ENCODE results near the gene MPV17L2. TPM values are rescaled to one million over a fixed set of nuclear protein-coding genes. Genes with fewer than 3 reads are reported as not detected.

Gene MPV17L2
- total and polyA plus RNA-seq, 8 donors = 4.9 to 14.8 (median 7.3) TPM

DNA sequence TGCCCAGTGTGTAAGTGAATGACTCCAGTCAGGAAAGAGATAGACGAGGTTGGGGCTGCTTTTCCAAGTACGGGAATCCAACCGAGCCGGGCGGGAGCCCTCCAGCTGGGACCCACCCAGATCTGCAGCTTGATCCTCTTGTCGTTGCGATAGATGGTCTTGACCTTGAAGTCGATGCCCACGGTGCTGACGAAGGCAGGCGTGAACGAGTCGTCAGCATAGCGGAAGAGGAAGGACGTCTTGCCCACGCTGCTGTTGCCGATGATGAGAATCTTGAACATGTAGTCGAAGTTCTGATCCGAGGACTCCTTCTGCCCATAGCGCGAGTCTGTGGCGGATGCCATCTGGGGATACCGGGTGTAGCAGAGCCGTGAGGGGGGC lies 9.4 kb downstream of the MPV17L2 start:
- H3K4me1 ChIP-seq = peaks cover 9 to 29% of the 10 kb centered on the region in 2 donors
- TF ChIP-seq, protein P1, sequence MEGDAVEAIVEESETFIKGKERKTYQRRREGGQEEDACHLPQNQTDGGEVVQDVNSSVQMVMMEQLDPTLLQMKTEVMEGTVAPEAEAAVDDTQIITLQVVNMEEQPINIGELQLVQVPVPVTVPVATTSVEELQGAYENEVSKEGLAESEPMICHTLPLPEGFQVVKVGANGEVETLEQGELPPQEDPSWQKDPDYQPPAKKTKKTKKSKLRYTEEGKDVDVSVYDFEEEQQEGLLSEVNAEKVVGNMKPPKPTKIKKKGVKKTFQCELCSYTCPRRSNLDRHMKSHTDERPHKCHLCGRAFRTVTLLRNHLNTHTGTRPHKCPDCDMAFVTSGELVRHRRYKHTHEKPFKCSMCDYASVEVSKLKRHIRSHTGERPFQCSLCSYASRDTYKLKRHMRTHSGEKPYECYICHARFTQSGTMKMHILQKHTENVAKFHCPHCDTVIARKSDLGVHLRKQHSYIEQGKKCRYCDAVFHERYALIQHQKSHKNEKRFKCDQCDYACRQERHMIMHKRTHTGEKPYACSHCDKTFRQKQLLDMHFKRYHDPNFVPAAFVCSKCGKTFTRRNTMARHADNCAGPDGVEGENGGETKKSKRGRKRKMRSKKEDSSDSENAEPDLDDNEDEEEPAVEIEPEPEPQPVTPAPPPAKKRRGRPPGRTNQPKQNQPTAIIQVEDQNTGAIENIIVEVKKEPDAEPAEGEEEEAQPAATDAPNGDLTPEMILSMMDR (IDR thresholded peaks at IDR 0.05) = no peak
- intact Hi-C loops (cut with DNase I) = loop anchor here in 1 of 2 donors (10.0 kb wide), 1 partner anchor 52 kb away; a partner anchor contains a TSS
- H3K9me3 ChIP-seq = no peaks in the 10 kb centered on the region
- no peak overlapping the region for H3K4me3 ChIP-seq
- H3K27me3 ChIP-seq = peaks cover 0 to 9% of the 10 kb centered on the region in 2 donors
- ATAC-seq (no peak), DNase-seq (no peak)
- H3K36me3 ChIP-seq = peaks cover 0 to 26% of the 10 kb centered on the region in 2 donors
- H3K27ac ChIP-seq = no peak overlapping the region

DNA sequence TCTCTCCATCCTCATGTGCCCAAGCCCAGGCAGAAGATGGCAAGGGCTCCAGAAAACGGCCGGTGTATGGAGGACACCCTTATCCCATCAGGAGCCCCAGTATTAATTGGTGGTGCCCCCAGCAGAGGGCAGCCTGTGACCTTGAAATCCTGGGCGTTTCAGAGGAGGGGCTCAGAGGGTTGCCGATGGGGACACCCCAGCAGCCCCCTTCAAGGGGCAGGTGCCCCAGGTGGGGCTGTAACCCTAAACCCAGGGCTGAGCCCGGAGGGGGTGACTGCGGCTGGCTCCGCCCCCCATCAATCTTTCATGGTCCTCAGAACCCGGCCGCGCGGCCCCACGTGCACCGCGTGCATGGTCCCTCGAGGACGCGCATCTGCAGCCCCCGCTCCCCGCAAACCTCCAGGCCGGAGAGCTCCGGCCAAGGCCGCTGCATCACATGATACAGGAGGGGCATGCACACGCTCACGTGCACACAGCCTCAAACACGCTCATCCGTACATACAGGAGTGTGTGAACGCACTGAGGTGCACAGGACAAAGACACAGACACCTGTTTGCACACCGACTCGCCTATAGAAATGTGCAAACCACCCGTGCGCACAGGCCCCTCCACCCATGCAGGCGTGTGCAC lies 9.9 kb downstream of the MPV17L2 start:
- Histone ChIP-seq H3K27me3 (peaks cover 0 to 10% of the 10 kb centered on the region in 2 donors), H3K4me3 (peak overlapping the region; percentile 56 to 66), H3K9me3 (no peaks in the 10 kb centered on the region), H3K27ac (no peak overlapping the region), H3K36me3 (peaks cover 0 to 24% of the 10 kb centered on the region in 2 donors), H3K4me1 (peaks cover 9 to 31% of the 10 kb centered on the region in 2 donors)
- intact Hi-C loops (cut with DNase I) = loop anchor here in 1 of 2 donors (10.0 kb wide), 1 partner anchor 52 kb away; a partner anchor contains a TSS
- DNase-seq (peak in 2 of 4 donors; percentile 63 to 84), ATAC-seq (no peak)
- TF ChIP-seq, protein P1 (IDR thresholded peaks at IDR 0.05) = no peak

DNA sequence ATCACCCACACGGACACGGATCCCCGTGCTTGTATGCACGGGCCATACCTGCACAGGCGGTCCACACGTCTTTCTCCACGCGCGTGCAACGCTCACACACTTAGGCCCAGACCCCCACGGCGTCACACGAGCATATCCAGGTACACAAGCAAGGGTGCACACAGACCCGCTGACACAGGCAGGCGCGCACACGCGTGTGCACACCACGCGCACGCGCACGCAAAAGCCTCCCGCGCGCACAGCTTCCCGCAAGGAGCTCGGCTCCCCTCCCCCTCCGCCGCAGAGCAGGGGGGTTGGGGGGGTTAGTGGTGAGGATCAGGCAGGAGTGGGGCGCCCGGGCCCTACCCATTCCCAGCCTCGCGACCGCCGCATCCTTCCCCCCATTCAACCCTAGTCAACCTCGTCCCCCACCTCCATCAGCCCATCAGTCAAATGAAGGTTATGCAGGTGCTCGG lies 10.4 kb downstream of the MPV17L2 start:
- no peaks in the 10 kb centered on the region for H3K9me3 ChIP-seq
- H3K27me3 ChIP-seq = peaks cover 0 to 16% of the 10 kb centered on the region in 2 donors
- peak overlapping the region; percentile 56 to 66 for H3K4me3 ChIP-seq
- TF ChIP-seq, protein P1 (IDR thresholded peaks at IDR 0.05) = no peak
- DNase-seq = peak in 2 of 4 donors; percentile 59 to 85
- H3K27ac ChIP-seq = no peak overlapping the region
- peaks cover 9 to 34% of the 10 kb centered on the region in 2 donors for H3K4me1 ChIP-seq
- ATAC-seq = peak; percentile 1
- intact Hi-C loops (cut with DNase I) = loop anchor here in 1 of 2 donors (10.0 kb wide), 1 partner anchor 51 kb away; a partner anchor contains a TSS
- H3K36me3 ChIP-seq = peaks cover 0 to 19% of the 10 kb centered on the region in 2 donors

DNA sequence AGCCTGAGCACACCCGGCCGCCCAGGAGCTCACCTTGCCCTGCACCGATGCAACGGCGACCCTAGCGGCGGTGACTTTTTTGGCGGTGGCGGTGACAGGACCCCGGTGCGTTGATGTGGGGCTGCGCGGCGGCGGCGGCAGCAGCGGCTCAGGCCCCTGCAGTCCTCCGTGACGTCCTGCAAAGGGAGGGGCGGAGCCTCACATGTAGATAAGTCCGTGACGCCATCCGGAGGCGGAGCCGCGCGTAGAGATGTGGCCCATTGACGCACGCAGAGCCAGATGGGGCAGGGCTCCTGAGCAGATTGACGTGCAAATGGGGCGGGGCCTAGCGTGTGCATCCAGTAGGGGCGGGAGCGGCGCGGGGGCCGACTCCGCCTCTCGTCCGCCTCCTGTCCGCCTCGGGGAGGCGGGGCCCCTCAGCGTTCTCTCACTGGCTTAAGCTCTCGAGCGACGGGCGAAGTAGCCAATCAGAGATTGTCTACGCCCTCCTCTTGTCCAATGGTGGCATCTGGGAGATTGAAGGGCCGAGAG lies 10.9 kb downstream of the MPV17L2 start, which contains the start of gene RAB3A:
TSS of gene RAB3A (minus strand) at position 180 of the 531 bp plus-strand sequence. CDS start 1,302 bp downstream, outside the sequence.
- H3K36me3 ChIP-seq = peaks cover 0 to 16% of the 10 kb centered on the region in 2 donors
- peak within 1 kb of the TSS; percentile 90 to 98 for H3K27ac ChIP-seq
- H3K27me3 ChIP-seq = peaks cover 0 to 20% of the 10 kb centered on the region in 2 donors
- H3K9me3 ChIP-seq = no peaks in the 10 kb centered on the region
- peak within 1 kb of the TSS; percentile 56 to 66 for H3K4me3 ChIP-seq
- TF ChIP-seq, protein P1 (IDR thresholded peaks at IDR 0.05) = no peak
- intact Hi-C loops (cut with DNase I) = loop anchor here in 1 of 2 donors (10.0 kb wide), 1 partner anchor 51 kb away; a partner anchor contains a TSS
- H3K4me1 ChIP-seq = peaks cover 9 to 34% of the 10 kb centered on the region in 2 donors
- ATAC-seq (peak; percentile 94), DNase-seq (peak; percentile 100)

Measured in left lung (tissue), 10 donors.